GM06990 (cell line): ENCODE data around the gene TMEM208.

Experiments used
- DNase-seq: peaks from one replicate; pipeline ENCODE4 v3.0.0-alpha.2; 2011; ENCODE audit not compliant: insufficient read length; ENCODE audit errors: extremely low read depth
- H3K27me3 ChIP-seq: replicated peaks from 2 replicates; pipeline ENCODE4 v1.6.0; 2011; ENCODE audit warnings: low read length; ENCODE audit not compliant: control insufficient read depth, insufficient read depth
- H3K36me3 ChIP-seq: 2 replicates; pipeline ENCODE4 v1.5.1; 2011; ENCODE audit warnings: low read length; ENCODE audit not compliant: control insufficient read depth, insufficient read depth
- H3K4me3 ChIP-seq: replicated peaks from 2 replicates; pipeline ENCODE4 v1.5.1; 2011; ENCODE audit warnings: low read depth, mild to moderate bottlenecking, control low read depth, low read length
- CTCF ChIP-seq: IDR thresholded peaks from 2 replicates; pipeline ENCODE4 v1.5.1; 2011; ENCODE audit warnings: low read length, control low read depth, mild to moderate bottlenecking, inconsistent platforms; ENCODE audit not compliant: insufficient read depth, poor library complexity, severe bottlenecking

TMEM208 gene

GRCh38 chr16:67199011-67199807 lies 27.7 kb upstream of the TMEM208 start, which contains the start of gene ELMO3:
TSS of gene ELMO3 (plus strand) at chr16:67199131. CDS start at chr16:67199327, 196 bp downstream.
- no peak within 1 kb of the TSS for H3K4me3 ChIP-seq
- peaks cover 71% of the 10 kb centered on the region for H3K36me3 ChIP-seq
- DNase-seq = no peak
- no peaks in the 10 kb centered on the region for H3K27me3 ChIP-seq
- no peak for TF ChIP-seq CTCF

- no peaks in the 10 kb centered on the region for H3K27me3 ChIP-seq
- no peak for DNase-seq
- peaks cover 67% of the 10 kb centered on the region for H3K36me3 ChIP-seq
- peak; percentile 2 for TF ChIP-seq CTCF
- no peak overlapping the region for H3K4me3 ChIP-seq
Observed at GRCh38 chr16:67199808-67200198, 27.1 kb upstream of the TMEM208 start.

GRCh38 chr16:67200491-67200890 lies 26.4 kb upstream of the TMEM208 start:
- TF ChIP-seq CTCF = no peak
- Histone ChIP-seq H3K4me3 (no peak overlapping the region), H3K27me3 (no peaks in the 10 kb centered on the region), H3K36me3 (peaks cover 64% of the 10 kb centered on the region)
- DNase-seq = no peak

GRCh38 chr16:67201411-67202345 lies 25.3 kb upstream of the TMEM208 start:
- no peak for DNase-seq
- Histone ChIP-seq H3K27me3 (no peaks in the 10 kb centered on the region), H3K36me3 (peaks cover 56% of the 10 kb centered on the region), H3K4me3 (no peak overlapping the region)
- no peak for TF ChIP-seq CTCF

- Histone ChIP-seq H3K27me3 (no peaks in the 10 kb centered on the region), H3K4me3 (no peak overlapping the region), H3K36me3 (peaks cover 50% of the 10 kb centered on the region)
- no peak for DNase-seq
- no peak for TF ChIP-seq CTCF
Observed at GRCh38 chr16:67202426-67202825, 24.5 kb upstream of the TMEM208 start.
